BLaER1 (cell line): ENCODE measurements around the gene MCOLN1.

ENCODE experiments used
- H3K27ac ChIP-seq: shearing (Covaris generic); formaldehyde crosslinking; 2 replicates; pipeline ENCODE4 v1.8.1; 2022
- H3K27me3 ChIP-seq: shearing (Covaris generic); formaldehyde crosslinking; 2 replicates; pipeline ENCODE4 v1.8.1; 2022
- H3K36me3 ChIP-seq: shearing (Covaris generic); formaldehyde crosslinking; 2 replicates; pipeline ENCODE4 v1.8.1; 2022
- H3K4me1 ChIP-seq: shearing (Covaris generic); formaldehyde crosslinking; 2 replicates; pipeline ENCODE4 v1.8.1; 2022
- H3K4me2 ChIP-seq: shearing (Covaris generic); formaldehyde crosslinking; 2 replicates; pipeline ENCODE4 v1.8.1; 2022
- H3K4me3 ChIP-seq: shearing (Covaris generic); formaldehyde crosslinking; 2 replicates; pipeline ENCODE4 v1.8.1; 2022
- H3K9ac ChIP-seq: shearing (Covaris generic); formaldehyde crosslinking; 2 replicates; pipeline ENCODE4 v1.8.1; 2022
- H3K9me3 ChIP-seq: shearing (Covaris generic); formaldehyde crosslinking; 2 replicates; pipeline ENCODE4 v1.8.1; 2022
- H4K20me1 ChIP-seq: shearing (Covaris generic); formaldehyde crosslinking; 2 replicates; pipeline ENCODE4 v1.8.1; 2022
- Cebpa-rat ChIP-seq: shearing (Covaris generic); IDR thresholded peaks from 2 replicates; pipeline ENCODE4 v1.8.1; 2022

Gene MCOLN1

GRCh38 chr19:7482584-7483439, 39.6 kb upstream of the MCOLN1 start:
- H3K27ac ChIP-seq: no peak overlapping the region
- peaks cover 26% of the 10 kb centered on the region for H3K4me1 ChIP-seq
- H3K4me2 ChIP-seq: peak overlapping the region; percentile 70
- no peak overlapping the region for H3K9ac ChIP-seq
- H3K27me3 ChIP-seq: peaks cover 4% of the 10 kb centered on the region; the same call in 1 of the 2 replicates
- peaks cover 22% of the 10 kb centered on the region for H4K20me1 ChIP-seq
- TF ChIP-seq Cebpa-rat: no peak
- H3K4me3 ChIP-seq: no peak overlapping the region
- H3K36me3 ChIP-seq: no peaks in the 10 kb centered on the region
- H3K9me3 ChIP-seq: no peaks in the 10 kb centered on the region

- H4K20me1 ChIP-seq: peaks cover 12% of the 10 kb centered on the region; the same call in 1 of the 2 replicates
- peaks cover 28% of the 10 kb centered on the region for H3K4me1 ChIP-seq
- H3K4me2 ChIP-seq: no peak overlapping the region
- no peaks in the 10 kb centered on the region for H3K36me3 ChIP-seq
- no peak overlapping the region for H3K9ac ChIP-seq
- H3K9me3 ChIP-seq: no peaks in the 10 kb centered on the region
- peaks cover 14% of the 10 kb centered on the region for H3K27me3 ChIP-seq
- no peak overlapping the region for H3K4me3 ChIP-seq
- no peak for TF ChIP-seq Cebpa-rat
- H3K27ac ChIP-seq: no peak overlapping the region
These were observed 38.7 kb upstream of the MCOLN1 start for GRCh38 chr19:7483720-7484201.

- peaks cover 31% of the 10 kb centered on the region for H3K4me1 ChIP-seq
- H3K4me3 ChIP-seq: no peak overlapping the region
- no peak overlapping the region for H3K9ac ChIP-seq
- no peaks in the 10 kb centered on the region for H3K36me3 ChIP-seq
- peaks cover 27% of the 10 kb centered on the region for H3K27me3 ChIP-seq
- H3K9me3 ChIP-seq: no peaks in the 10 kb centered on the region
- H3K4me2 ChIP-seq: no peak overlapping the region
- H4K20me1 ChIP-seq: no peaks in the 10 kb centered on the region
- no peak overlapping the region for H3K27ac ChIP-seq
- no peak for TF ChIP-seq Cebpa-rat
These were observed 35.5 kb upstream of the MCOLN1 start for GRCh38 chr19:7486923-7487322.

GRCh38 chr19:7488736-7489353, 33.6 kb upstream of the MCOLN1 start, which contains the start of gene PEX11G:
Gene PEX11G (minus strand): TSS chr19:7489035. CDS start chr19:7489010, 25 bp downstream.
- Histone ChIP-seq H3K27me3 (peaks cover 27% of the 10 kb centered on the region), H3K9ac (peak within 1 kb of the TSS; percentile 56; the same call in 1 of the 2 replicates), H3K27ac (no peak within 1 kb of the TSS), H3K9me3 (no peaks in the 10 kb centered on the region), H3K4me2 (peak within 1 kb of the TSS; percentile 66), H3K4me1 (peaks cover 23% of the 10 kb centered on the region), H3K4me3 (peak within 1 kb of the TSS; percentile 60), H4K20me1 (no peaks in the 10 kb centered on the region), H3K36me3 (no peaks in the 10 kb centered on the region)
- no peak for TF ChIP-seq Cebpa-rat

GRCh38 chr19:7489609-7490044, 32.8 kb upstream of the MCOLN1 start:
- H3K4me3 ChIP-seq: peak overlapping the region; percentile 60; the same call in 1 of the 2 replicates
- peaks cover 27% of the 10 kb centered on the region for H3K27me3 ChIP-seq
- no peaks in the 10 kb centered on the region for H3K36me3 ChIP-seq
- no peak overlapping the region for H3K9ac ChIP-seq
- H3K27ac ChIP-seq: no peak overlapping the region
- H3K9me3 ChIP-seq: no peaks in the 10 kb centered on the region
- peak overlapping the region; percentile 66 for H3K4me2 ChIP-seq
- H3K4me1 ChIP-seq: peaks cover 25% of the 10 kb centered on the region
- H4K20me1 ChIP-seq: no peaks in the 10 kb centered on the region
- no peak for TF ChIP-seq Cebpa-rat

GRCh38 chr19:7492142-7492541, 30.3 kb upstream of the MCOLN1 start:
- Histone ChIP-seq H3K4me1 (peaks cover 32% of the 10 kb centered on the region), H3K27ac (no peak overlapping the region), H4K20me1 (no peaks in the 10 kb centered on the region), H3K36me3 (no peaks in the 10 kb centered on the region), H3K4me3 (no peak overlapping the region), H3K9me3 (no peaks in the 10 kb centered on the region), H3K9ac (no peak overlapping the region), H3K27me3 (peaks cover 27% of the 10 kb centered on the region), H3K4me2 (no peak overlapping the region)
- no peak for TF ChIP-seq Cebpa-rat

GRCh38 chr19:7492558-7492957, 29.9 kb upstream of the MCOLN1 start:
- Histone ChIP-seq H3K4me2 (no peak overlapping the region), H3K4me1 (peaks cover 36% of the 10 kb centered on the region), H3K27ac (no peak overlapping the region)

GRCh38 chr19:7494416-7495098, 27.9 kb upstream of the MCOLN1 start:
- Histone ChIP-seq H4K20me1 (no peaks in the 10 kb centered on the region), H3K9me3 (no peaks in the 10 kb centered on the region), H3K4me2 (0 out of 2 replicates have a peak overlapping the region, but pooled peaks have one; percentile 9), H3K36me3 (no peaks in the 10 kb centered on the region), H3K27me3 (peaks cover 15% of the 10 kb centered on the region), H3K4me3 (no peak overlapping the region), H3K9ac (no peak overlapping the region), H3K27ac (no peak overlapping the region), H3K4me1 (peaks cover 47% of the 10 kb centered on the region)
- TF ChIP-seq Cebpa-rat: no peak

More at GRCh38 chr19:7492558-7492957, 29.9 kb upstream of the MCOLN1 start:
- Histone ChIP-seq H3K9me3 (no peaks in the 10 kb centered on the region), H3K4me3 (no peak overlapping the region), H3K36me3 (no peaks in the 10 kb centered on the region), H3K9ac (no peak overlapping the region), H4K20me1 (no peaks in the 10 kb centered on the region), H3K27me3 (peaks cover 25% of the 10 kb centered on the region)
- TF ChIP-seq Cebpa-rat: no peak

- no peak for TF ChIP-seq Cebpa-rat
- H3K27me3 ChIP-seq: peaks cover 37% of the 10 kb centered on the region
These were observed 25.1 kb upstream of the MCOLN1 start for GRCh38 chr19:7497292-7497691.

More at GRCh38 chr19:7497292-7497691, 25.1 kb upstream of the MCOLN1 start:
- Histone ChIP-seq H3K9me3 (no peaks in the 10 kb centered on the region), H4K20me1 (peaks cover 10% of the 10 kb centered on the region), H3K4me2 (peak overlapping the region; percentile 67), H3K4me3 (no peak overlapping the region), H3K27ac (no peak overlapping the region), H3K4me1 (peaks cover 52% of the 10 kb centered on the region), H3K9ac (no peak overlapping the region), H3K36me3 (no peaks in the 10 kb centered on the region)
